Measurements from ENCODE around the gene PCYOX1L. TPM values are rescaled to one million over a fixed set of nuclear protein-coding genes. Genes with fewer than 3 reads are reported as not detected.
A peak's percentile ranks its signal among the peaks of the same experiment; 100 is the strongest.

The PCYOX1L gene
- total and polyA plus RNA-seq, 2 donors (not counting 1 experiment from before 2014, with no cell fraction given) = 7.6 to 9.1 TPM

DNA sequence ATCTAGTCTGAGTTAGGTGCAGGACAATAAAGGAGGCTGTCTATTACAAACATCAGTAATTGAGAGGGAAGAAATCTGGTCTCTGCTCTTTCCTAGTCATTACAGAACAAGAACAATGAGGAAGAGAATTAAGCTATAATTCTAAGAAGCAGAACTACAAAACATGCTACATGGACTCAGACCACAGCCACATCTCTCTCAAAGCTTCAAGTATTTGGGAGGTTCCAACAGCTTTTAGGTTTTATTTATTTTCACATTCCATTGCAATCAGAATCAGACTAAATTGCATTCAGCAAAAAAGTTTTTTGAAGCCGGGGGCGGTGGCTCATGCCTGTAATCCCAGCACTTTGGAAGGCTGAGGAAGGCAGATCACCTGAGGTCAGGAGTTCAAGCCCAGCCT, 13.7 kb upstream of the PCYOX1L start:
- no peak overlapping the region for H3K4me3 ChIP-seq (replicated peaks in 1 of 4; ENCODE audit: control extremely low read depth in 1 of 4, insufficient read depth in 1 of 4, low read depth in 3 of 4, low read length in 4 of 4)
- no peak for TF ChIP-seq EZH2 (IDR thresholded peaks at IDR 0.05; ENCODE audit: low read length, missing control alignments)
- TF ChIP-seq, protein P1, sequence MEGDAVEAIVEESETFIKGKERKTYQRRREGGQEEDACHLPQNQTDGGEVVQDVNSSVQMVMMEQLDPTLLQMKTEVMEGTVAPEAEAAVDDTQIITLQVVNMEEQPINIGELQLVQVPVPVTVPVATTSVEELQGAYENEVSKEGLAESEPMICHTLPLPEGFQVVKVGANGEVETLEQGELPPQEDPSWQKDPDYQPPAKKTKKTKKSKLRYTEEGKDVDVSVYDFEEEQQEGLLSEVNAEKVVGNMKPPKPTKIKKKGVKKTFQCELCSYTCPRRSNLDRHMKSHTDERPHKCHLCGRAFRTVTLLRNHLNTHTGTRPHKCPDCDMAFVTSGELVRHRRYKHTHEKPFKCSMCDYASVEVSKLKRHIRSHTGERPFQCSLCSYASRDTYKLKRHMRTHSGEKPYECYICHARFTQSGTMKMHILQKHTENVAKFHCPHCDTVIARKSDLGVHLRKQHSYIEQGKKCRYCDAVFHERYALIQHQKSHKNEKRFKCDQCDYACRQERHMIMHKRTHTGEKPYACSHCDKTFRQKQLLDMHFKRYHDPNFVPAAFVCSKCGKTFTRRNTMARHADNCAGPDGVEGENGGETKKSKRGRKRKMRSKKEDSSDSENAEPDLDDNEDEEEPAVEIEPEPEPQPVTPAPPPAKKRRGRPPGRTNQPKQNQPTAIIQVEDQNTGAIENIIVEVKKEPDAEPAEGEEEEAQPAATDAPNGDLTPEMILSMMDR (conservative IDR thresholded peaks at IDR 0.05 in 1 of 2, IDR thresholded peaks at IDR 0.05 in 1 of 2; ENCODE audit: low read depth in 1 of 2, low read length in 2 of 2) = no peak
- H3K9me3 ChIP-seq (ENCODE audit: control insufficient read depth, insufficient read depth, low read depth, low read length) = no peaks in the 10 kb centered on the region
- H2AFZ ChIP-seq (ENCODE audit: low read length) = no peak overlapping the region
- no peak overlapping the region for H3K27ac ChIP-seq (ENCODE audit: insufficient read depth, low read length)
- peak overlapping the region; percentile 61 for H3K4me2 ChIP-seq (ENCODE audit: extremely low read depth, insufficient read depth, low read length)
- no peak overlapping the region for H3K9ac ChIP-seq (ENCODE audit: insufficient read depth, low read length)
- no peaks in the 10 kb centered on the region for H4K20me1 ChIP-seq (ENCODE audit: control insufficient read depth, extremely low read depth, insufficient read depth, low read length)
- peaks cover 4% of the 10 kb centered on the region for H3K4me1 ChIP-seq (ENCODE audit: control insufficient read depth, extremely low read depth, insufficient read depth, low read length)
- no peaks in the 10 kb centered on the region for H3K27me3 ChIP-seq (ENCODE audit: control insufficient read depth, insufficient read depth, low read length)
- DNase-seq (ENCODE audit: low read depth in 2 of 2) = no peak
- H3K79me2 ChIP-seq (ENCODE audit: control insufficient read depth, insufficient read depth, low read length) = peaks cover 22% of the 10 kb centered on the region
- no peaks in the 10 kb centered on the region for H3K36me3 ChIP-seq (ENCODE audit: control insufficient read depth, insufficient read depth, low read length)

DNA sequence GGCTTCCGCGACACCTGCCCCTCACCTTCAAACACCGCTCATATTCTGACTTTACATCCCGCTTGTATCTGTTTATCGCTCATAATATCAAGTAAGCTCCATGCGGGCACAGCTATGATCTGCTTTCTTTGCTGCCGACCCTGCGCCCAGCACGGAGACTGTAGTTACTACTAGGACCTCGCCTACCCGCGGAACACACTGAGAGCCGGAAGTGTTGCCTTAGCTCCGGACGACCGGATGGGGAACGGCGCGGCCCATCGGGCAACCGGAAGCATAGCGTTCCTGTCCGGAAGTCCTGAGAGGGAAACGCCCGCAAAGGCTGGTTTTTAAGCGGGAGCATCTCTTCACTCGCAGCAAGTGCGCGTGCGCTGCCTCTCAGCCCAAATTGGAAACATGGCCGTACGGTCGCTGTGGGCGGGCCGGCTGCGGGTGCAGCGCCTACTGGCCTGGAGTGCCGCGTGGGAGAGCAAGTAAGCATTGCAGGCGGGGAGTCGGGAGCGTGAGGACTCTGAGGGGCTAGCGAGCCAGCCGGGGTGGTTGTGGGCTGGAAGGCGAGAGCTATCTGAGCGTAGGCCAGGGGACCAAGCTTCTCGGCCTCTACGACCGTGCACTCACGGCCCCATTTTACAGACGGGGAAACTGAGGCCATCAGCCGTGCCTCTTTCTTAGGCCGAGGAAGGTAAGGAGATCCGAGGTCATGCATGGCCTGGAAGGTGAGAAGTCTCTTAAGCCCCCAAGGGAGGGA, 12.5 kb upstream of the PCYOX1L start, which contains the start of gene GRPEL2:
Gene GRPEL2, plus strand, starts transcription at position 353 of the 745 bp plus-strand sequence. Its CDS starts 41 bp downstream, at position 394.
- no peaks in the 10 kb centered on the region for H4K20me1 ChIP-seq (ENCODE audit: control insufficient read depth, extremely low read depth, insufficient read depth, low read length)
- H3K27me3 ChIP-seq (ENCODE audit: control insufficient read depth, insufficient read depth, low read length) = no peaks in the 10 kb centered on the region
- H3K4me2 ChIP-seq (ENCODE audit: extremely low read depth, insufficient read depth, low read length) = peak within 1 kb of the TSS; percentile 91
- TF ChIP-seq, protein P1 (conservative IDR thresholded peaks at IDR 0.05 in 1 of 2, IDR thresholded peaks at IDR 0.05 in 1 of 2; ENCODE audit: low read depth in 1 of 2, low read length in 2 of 2) = no peak
- TF ChIP-seq EZH2 (IDR thresholded peaks at IDR 0.05; ENCODE audit: low read length, missing control alignments) = no peak
- H3K4me3 ChIP-seq (replicated peaks in 1 of 4; ENCODE audit: control extremely low read depth in 1 of 4, insufficient read depth in 1 of 4, low read depth in 3 of 4, low read length in 4 of 4) = peak within 1 kb of the TSS; percentile 69 to 94 (median 83)
- DNase-seq (ENCODE audit: low read depth in 2 of 2) = peak; percentile 98
- H3K27ac ChIP-seq (ENCODE audit: insufficient read depth, low read length) = peak within 1 kb of the TSS; percentile 74
- H3K79me2 ChIP-seq (ENCODE audit: control insufficient read depth, insufficient read depth, low read length) = peaks cover 22% of the 10 kb centered on the region
- no peaks in the 10 kb centered on the region for H3K9me3 ChIP-seq (ENCODE audit: control insufficient read depth, insufficient read depth, low read depth, low read length)
- peaks cover 4% of the 10 kb centered on the region for H3K4me1 ChIP-seq (ENCODE audit: control insufficient read depth, extremely low read depth, insufficient read depth, low read length)
- peaks cover 4% of the 10 kb centered on the region for H3K36me3 ChIP-seq (ENCODE audit: control insufficient read depth, insufficient read depth, low read length)
- peak within 1 kb of the TSS; percentile 99 for H2AFZ ChIP-seq (ENCODE audit: low read length)
- peak within 1 kb of the TSS; percentile 83 for H3K9ac ChIP-seq (ENCODE audit: insufficient read depth, low read length)

DNA sequence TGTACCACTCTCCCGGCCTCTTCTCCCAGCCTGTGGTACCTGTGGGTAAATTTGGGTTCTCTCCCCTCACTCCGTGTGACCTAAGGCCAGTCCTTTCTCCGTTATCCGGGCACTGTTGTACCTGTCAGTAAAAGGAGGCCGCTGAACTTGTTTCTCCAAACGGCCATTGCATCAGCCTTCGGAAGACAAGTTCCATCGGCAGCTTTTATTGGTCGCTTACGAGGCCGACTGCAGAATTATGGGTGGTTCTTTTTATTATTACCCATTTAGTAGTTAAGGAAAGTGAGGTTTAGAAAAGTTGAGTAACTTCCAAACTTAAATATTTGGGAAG, 12.0 kb upstream of the PCYOX1L start:
- peak; percentile 50 to 56 for DNase-seq (ENCODE audit: low read depth in 2 of 2)
- peaks cover 22% of the 10 kb centered on the region for H3K79me2 ChIP-seq (ENCODE audit: control insufficient read depth, insufficient read depth, low read length)

More for the DNA sequence above, 12.0 kb upstream of the PCYOX1L start:
- Histone ChIP-seq H3K4me1 (ENCODE audit: control insufficient read depth, extremely low read depth, insufficient read depth, low read length) (peaks cover 4% of the 10 kb centered on the region), H2AFZ (ENCODE audit: low read length) (peak overlapping the region; percentile 87), H3K36me3 (ENCODE audit: control insufficient read depth, insufficient read depth, low read length) (peaks cover 7% of the 10 kb centered on the region), H3K9me3 (ENCODE audit: control insufficient read depth, insufficient read depth, low read depth, low read length) (no peaks in the 10 kb centered on the region), H4K20me1 (ENCODE audit: control insufficient read depth, extremely low read depth, insufficient read depth, low read length) (no peaks in the 10 kb centered on the region), H3K27me3 (ENCODE audit: control insufficient read depth, insufficient read depth, low read length) (no peaks in the 10 kb centered on the region), H3K9ac (ENCODE audit: insufficient read depth, low read length) (peak overlapping the region; percentile 83), H3K4me3 (replicated peaks in 1 of 4; ENCODE audit: control extremely low read depth in 1 of 4, insufficient read depth in 1 of 4, low read depth in 3 of 4, low read length in 4 of 4) (peak overlapping the region; percentile 69 to 94 (median 83)), H3K4me2 (ENCODE audit: extremely low read depth, insufficient read depth, low read length) (peak overlapping the region; percentile 91), H3K27ac (ENCODE audit: insufficient read depth, low read length) (peak overlapping the region; percentile 74)
- no peak for TF ChIP-seq EZH2 (IDR thresholded peaks at IDR 0.05; ENCODE audit: low read length, missing control alignments)
- TF ChIP-seq, protein P1 (conservative IDR thresholded peaks at IDR 0.05 in 1 of 2, IDR thresholded peaks at IDR 0.05 in 1 of 2; ENCODE audit: low read depth in 1 of 2, low read length in 2 of 2) = no peak

Measured in fibroblast of lung (primary cell).